GM18498 (cell line): ENCODE results near the gene LRRN4.
"Not testable (repeated sequence)": the region's sequence is repeated elsewhere in the genome, so short reads cannot be mapped to it uniquely, and the experiment has no call there.

ENCODE experiments used
- ATAC-seq: cut with Tn5 transposase; IDR thresholded peaks from one replicate; pipeline ENCODE4 v1.9.1; 2021; ENCODE audit warnings: mild to moderate bottlenecking, moderate library complexity; ENCODE audit not compliant: unreplicated experiment

LRRN4 gene

DNA sequence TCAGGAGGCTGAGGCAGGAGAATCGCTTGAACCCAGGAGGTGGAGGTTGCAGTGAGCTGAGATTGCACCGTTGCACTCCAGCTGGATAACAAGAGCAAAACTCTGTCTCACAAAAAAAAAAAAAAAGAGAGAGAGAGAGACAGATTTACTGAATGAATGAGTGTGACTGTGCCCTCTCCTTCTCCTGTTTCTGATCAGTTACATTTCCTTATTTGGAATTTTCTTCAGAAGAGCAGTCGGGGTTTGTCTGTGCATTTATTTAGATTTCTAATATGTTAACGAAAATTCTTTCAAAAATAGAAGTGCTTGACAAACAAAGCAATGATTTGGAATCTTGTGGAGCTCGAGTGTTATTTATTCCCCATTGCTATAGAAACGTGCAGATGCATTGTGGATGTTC is 6.4 kb upstream of the LRRN4 start:
- ATAC-seq: no peak

DNA sequence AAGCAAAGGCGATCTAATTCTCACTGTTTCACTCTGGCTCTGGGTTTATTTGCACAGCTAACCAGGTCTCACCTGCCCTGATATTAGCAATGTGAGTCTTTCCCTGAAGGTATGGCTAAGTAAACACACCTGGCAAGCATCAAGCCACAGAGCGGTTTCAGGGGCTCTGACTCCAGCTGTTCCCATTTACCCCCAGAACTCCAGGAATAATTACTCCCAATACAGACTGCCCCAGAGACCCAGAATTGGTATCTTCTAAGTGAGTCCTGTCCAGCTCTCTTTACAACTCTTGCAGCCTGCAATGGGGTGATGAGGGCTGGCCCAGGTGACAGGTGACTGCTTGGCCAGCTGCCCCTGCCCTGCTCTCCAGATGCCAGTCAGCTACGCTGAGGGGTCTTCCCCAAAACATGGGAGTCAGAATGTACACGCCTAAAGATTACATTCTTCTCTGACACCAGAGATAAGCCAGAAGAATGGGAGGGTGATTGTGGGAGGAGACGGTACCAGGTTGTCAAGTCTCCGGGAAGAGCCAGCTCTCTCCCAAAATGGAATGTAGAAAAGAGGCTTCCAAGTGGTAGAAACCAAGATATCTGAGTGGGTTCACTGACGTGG is 4.9 kb upstream of the LRRN4 start:
- ATAC-seq: no peak

DNA sequence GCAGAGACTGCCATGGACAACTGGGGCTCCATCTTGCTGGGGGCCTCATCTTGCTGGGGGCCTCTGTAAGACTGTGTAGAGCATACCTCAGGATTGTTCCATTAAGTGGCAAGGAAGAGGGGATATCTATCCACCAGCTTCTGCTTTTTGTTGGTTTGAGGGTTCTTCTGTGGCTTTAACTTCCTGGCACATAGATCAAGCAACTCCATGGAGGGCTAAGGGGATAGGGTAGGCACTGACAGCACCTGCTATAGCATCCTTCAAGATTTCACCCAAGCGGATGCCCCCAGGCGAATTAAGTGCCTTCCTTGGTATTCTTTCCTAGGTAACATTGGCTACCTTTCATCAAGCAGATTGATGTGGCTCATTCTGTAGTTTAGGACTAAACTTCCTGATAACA is 3.8 kb upstream of the LRRN4 start:
- ATAC-seq: no peak

DNA sequence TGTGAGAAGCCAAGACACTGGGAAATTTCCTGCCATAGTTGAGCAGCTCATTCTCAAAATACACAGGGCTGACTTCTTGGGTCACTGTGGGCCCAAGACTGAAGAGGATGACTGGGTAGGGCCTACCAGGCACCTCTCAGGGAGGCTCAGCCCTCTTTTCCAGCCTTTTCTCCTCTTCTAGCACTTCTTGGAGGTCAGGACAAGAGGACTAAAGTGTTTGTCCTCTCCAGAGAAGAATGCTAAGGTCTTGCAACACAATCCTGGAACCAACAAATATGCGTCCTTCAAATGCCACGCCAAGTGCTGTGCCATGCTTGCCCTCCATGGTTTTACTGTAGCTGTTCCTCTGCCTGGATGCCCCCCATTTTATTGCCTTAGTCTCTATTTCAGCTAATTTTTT is 3.3 kb upstream of the LRRN4 start:
- ATAC-seq: no peak

DNA sequence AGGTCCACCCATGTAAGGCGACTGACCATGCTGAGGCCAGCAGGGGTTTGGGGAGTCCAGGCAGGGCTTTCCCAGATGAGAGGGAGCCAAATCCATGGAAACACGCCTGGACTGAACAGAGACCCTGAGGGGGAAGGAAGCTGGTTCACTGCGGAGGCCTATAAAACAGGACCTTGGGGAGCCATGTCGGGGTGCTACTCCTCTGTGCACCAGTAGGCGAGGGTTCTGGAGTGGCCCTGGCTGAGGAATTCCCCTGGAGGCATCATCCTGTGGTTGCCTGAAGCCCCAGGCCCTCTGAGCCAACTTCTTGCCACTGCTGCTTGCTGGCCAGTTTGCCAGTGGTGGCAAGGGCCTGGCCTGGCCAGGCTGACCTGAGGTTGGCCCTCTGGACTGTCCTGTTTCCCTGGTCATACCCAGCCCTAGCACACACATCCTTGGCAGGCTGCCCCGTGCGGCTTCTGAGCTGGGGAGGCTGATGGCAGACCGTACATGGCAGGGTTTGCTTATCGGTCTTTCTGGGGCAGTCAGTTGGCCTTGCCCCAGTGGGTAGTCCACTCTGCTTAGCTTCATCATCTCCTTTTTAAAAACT is 2.2 kb upstream of the LRRN4 start:
- no peak for ATAC-seq

DNA sequence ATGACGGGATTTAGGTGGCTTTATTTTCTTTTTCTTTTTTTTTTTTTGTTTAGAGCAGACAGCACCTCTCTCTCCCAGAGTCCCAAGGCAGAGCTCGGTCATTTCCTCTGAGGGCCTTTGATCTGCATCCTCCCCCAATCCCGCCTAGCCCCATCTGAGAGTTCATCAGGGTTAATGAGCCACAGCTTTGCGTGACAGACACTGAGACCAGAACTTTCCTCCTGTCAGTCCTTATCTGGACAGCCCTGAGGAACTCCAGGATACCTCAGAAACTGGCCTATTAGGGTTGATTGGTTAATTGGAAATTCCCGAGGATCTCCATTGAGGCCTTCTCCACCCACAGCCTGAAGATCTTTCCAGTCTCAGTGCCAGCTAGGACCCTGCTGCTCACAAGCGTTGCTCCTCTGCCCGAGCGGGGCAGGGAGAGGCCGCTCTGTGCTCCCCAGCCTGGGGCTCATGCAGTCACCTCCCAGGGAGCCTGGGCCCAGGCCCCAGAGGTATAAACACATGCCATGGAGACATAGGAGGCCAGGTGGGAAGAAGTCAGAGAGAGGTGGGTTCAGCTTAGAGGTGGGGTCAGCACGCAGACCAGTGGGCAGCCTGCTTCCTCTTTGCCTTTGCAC is 1.4 kb upstream of the LRRN4 start:
- no peak for ATAC-seq

DNA sequence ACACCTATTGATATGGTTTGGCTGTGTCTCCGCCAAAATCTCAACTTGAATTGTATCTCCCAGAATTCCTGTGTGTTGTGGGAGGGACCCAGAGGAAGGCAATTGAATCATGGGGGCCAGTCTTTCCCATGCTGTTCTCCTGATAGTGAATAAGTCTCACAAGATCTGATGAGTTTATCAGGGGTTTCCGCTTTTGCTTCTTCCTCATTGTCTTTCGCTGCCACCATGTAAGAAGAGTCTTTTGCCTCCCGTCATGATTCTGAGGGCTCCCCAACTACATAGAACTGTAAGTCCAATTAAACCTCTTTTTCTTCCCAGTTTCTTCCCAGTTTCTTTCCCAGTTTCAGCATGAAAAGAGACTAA is 810 bp upstream of the LRRN4 start:
- not testable (repeated sequence) for ATAC-seq

DNA sequence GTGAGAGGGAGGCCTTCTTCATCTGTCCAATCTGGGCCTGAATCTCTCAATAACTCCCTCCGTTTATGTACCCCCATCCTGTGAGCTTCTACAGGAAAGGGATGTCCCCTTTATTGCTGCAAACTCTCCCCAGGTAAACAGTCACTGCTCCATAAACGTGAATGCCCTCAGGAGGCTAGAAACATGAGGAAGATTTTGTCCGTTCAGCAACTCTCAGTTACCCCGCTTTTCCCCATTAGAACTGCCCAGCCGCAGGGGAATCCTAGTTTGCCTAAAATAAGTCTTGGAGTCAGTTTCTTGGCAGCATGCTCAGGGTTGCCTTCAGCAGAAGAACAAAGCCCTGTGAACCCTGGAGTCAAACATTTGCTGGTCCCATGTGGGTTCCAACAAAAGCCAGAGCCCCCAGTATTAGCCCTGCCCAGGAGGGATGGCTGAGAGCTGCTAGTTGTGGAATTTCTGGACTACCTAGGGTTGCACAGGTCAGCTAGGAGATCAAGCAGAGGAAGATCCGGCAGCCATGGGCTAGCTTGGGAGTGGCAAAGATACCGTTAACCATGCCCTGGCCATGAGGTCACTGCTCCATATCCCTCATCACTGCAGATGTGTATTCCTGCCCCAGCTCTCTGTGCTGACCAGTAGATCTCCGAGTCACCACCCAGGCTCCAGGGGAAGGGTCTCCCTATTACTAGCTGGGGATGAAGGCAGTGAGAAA is 640 bp downstream of the LRRN4 start:
- no peak for ATAC-seq

DNA sequence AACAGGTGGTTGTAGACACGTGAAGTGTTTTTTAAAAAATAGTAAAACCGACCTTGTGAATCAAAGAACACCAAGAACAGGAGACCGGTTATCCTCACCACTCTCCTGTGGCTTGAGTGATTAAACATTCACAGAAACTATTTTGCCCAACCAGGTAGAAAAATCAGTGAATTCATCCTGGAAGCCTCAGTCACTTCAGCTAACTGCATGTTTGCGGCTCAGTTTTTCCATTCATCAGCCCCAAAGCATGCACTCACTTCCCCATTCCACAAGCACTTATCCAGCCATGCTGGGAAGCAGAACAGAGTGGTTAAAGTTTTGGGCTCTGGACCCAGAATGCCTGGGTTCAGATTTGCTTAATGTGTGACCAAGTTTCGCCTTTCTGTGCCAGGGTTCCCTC is 2.4 kb downstream of the LRRN4 start:
- no peak for ATAC-seq

DNA sequence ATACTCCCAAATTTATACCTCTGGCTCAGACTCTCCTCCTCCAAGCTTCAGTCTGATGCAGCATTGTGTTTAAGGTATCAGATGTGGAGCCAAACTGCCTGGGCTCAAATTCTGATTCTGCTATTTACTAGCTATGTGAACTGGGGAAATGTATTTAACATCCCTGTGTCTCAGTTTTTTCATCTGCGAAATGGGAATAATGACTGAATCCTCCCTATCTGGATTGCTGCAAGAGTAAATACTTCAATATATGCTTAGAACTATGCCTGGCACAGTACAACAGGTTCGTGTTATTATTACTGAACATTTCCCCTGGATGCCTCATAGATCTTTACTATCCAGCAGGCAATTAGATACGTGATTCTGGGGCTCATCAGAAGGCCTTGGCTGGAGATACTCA is 5.5 kb downstream of the LRRN4 start:
- ATAC-seq: no peak

DNA sequence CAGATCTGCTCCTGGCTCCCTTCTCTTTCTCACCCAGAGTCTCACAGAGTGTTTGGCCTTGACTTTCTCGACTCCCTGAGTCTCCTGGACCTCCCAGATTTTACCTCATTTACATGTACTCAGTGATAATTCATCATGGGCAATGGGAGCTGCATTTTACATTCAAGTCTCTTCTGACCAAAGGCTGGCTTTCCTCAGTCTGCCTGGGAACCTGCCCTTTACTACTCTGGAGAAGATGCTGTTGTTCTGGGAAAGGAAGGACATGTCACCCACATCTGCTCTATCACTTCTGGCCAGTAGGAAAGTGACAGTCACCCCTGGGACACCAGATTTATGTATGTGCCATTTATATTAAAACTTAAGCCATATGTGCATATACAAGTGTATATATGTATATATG is 7.4 kb downstream of the LRRN4 start:
- ATAC-seq: no peak

DNA sequence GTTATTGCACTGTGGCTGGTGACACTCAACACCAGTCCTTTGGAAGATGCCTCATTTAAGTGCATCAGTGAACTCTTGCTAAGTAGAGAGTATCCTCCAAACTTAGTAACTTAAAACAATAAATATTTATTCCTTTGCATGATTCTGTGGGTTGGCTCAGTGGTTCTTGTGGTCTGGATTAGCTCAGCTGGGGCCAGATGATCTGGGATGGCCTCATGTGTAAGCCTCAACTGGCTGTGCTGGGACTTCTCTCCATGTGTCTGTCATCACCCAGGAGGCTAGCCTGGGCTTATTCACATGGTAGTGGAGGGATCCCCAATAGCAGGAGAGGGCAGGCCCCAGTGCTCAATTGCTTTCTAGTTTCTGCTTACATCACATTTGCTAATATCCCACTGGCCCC is 8.3 kb downstream of the LRRN4 start:
- ATAC-seq: no peak

DNA sequence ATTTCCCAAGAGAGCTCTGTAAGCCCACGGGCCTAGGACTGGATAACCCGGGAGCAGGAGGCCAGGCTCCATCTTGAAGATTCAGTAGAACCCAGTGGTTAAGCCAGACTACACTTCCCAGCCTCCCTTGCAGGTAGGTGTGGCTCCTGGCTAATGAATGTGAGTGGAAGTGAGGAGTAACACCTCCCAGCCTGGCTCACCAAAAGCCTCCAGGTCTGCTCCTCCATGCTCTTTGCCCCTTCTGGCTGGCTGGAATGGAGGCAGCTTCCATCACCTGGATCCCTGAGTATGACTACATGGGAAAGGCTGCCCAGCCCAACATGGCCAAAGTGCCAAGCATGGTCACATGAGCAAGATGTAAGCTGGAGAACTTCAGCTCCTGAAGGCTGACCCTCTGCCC is 9.7 kb downstream of the LRRN4 start:
- ATAC-seq: no peak

DNA sequence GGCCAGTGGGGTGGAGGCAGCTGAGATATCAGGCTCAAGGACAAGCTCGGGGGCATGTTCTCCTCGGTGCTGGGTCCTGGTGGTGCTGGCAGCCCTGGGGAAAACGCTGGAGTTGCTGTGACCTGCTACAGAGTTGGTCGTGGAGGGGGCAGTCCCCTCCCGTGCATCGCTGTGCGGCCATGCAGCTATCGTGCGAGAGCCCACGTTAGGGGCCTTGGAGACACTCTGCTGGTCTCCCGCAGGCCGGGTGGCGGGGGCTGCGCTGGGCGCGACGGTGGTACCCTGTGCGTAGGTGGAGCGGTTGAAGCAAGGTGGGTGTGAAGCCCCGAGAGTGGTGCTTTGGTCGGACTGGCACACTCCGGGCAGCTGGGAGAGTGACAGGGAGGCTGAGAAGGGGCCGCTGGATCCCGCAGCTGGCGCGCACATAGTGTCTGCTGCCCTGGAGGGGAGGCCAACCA is 12.0 kb downstream of the LRRN4 start:
- ATAC-seq: no peak

DNA sequence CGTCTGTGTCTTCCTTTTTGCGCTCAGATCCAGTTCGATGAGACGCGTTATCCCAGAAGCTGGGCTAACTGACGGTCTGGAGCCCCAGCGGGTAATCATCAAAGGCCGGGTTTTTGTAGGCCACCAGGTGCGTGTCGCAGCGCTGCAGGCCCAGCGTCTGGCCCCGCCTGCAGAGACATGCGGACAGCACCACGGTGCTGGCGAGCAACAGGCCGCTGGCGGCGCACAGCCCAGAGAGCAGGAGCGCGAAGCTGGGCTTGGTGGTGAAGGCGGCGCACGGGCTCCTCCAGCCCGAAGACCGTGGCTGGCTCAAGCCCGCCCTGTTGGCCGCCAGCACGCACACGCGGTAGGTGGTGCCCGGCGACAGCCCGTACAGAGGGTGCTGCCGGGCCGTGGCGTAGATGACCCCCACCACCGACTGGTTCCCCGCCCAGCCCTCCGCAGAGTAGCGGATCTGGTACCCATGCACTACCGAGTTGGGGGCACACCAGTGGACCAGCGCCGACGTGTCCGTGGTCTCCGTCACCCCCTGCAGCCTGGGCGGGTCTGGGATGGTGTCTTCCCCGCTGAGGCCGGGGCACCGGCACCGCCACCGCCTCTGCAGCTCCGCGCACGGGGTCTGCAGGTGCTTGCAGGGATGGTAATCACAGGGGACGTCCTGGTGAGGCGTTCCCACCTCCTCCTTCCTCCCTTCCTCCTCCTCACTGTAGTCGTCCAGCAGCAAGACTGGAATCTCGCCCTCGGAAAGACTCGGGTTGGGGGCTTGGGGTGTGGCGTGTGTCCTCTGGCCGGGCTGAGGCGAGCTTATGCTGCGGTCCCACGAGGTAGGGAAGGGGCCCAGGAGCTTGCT is 12.7 kb downstream of the LRRN4 start:
- ATAC-seq: no peak

DNA sequence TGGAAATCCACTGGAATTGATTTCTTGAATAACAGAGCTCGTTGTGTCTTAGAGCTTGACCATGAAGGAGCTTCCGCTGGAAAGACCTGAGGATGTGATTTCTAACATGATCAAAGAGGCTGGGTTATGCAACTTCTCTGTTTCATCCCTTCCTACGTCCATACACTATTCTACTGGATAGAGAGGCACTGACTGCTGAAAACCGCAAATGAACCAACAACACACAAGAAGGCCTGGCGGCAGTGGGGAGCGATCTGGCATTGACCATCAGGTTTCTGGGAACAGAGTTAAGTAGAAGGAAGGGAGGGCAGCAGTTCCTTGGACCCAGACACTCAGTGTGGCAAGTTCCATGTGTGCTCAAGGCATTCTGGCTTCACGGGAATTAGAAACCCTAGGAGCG is 13.3 kb downstream of the LRRN4 start:
- ATAC-seq: no peak

DNA sequence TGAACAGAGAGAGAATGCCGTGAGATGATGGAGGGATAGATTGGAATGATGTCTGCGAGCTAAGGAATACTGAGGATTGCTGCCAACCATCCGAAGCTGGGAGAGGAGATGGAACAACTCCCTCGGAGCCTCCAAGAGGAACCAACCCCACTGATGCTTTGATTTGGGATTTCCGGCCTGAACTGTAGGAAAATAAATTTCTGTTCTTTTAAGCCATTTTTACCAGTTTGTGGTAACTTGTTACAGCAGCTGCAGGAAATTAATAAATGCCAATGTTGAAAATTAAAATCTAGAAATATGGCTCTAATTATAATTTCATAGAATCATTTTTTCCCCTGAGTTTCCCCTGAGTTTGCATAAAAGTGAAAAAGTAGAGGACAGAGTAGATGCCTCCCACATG is 14.1 kb downstream of the LRRN4 start:
- no peak for ATAC-seq

DNA sequence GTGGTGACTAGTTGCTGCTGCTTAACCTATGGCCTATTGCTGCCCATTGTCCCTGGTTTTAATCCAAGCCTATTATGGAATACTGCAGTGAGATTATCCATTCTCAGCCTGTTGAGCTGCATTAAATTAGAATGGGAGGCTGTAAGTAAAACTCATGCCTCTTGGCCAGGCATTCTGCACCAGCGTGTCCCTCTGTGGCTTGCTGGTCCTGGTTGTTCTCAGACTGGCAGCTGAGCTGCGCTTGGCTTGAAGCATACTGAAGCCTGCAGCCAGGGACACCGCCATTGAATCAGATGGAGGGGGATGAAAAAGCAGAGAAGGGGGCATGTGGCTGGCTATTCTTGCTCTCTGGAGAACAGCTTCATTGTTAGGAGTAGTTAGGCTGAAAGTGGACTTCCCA is 15.6 kb downstream of the LRRN4 start:
- ATAC-seq: no peak

DNA sequence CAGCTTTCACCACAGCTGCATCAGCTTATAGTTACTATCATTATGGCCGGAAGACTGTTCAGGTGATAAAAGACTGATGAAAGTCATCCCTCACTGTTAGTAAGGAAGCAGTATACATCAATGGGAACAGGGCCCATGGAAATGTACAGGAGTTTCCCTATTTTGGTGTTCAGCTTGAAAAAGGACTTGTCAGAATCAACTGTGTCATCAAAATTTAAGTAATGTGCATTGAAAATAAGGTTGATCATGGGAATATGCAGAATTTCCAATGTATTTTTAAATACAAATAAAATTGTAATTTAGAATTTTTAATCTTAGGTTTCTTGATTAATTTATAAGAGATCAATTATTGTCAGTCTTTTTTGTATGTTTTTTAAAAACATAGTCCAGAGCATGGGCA is 16.8 kb downstream of the LRRN4 start:
- ATAC-seq: no peak

DNA sequence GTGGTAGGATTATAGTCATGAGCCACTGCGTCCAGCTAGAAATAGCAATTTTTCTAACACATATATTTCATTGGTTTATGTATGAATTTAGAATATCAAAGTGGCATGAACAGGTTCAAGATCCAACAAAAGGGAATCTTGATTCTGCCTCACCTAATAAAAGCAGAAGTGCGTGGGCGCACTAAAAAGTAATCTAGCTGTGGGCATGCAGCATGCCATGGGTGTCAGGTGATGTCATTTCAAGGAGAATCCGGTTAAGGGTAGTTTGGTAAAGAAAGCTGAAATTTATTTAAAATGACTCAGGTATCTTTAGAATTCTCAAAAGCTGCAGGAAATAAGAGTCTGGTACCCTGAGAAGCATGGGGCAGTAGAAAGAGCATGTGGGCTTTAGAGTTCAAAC is 17.6 kb downstream of the LRRN4 start:
- ATAC-seq: no peak
